SK-N-SH treated with all-trans-retinoic acid at 6 μM for 48 hours (cell line): ENCODE data around the gene ZNF236.

Source experiments
- ESRRG ChIP-seq: fragments of 250-450 bp; sonication (Bioruptor Pico); IDR thresholded peaks from 2 replicates; pipeline ENCODE4 v1.6.1; 2021; ENCODE audit warnings: mild to moderate bottlenecking
- GLIS3 ChIP-seq: fragments of 250-450 bp; sonication (Bioruptor Pico); IDR thresholded peaks from 2 replicates; pipeline ENCODE4 v1.5.0; 2020; ENCODE audit warnings: mild to moderate bottlenecking, moderate library complexity
- TCF4 ChIP-seq: fragments of 250-450 bp; sonication (Bioruptor Pico); IDR thresholded peaks from 2 replicates; pipeline ENCODE4 v1.8.0; 2021; ENCODE audit warnings: mild to moderate bottlenecking, moderate library complexity, borderline replicate concordance
- TOX ChIP-seq: fragments of 250-450 bp; sonication (Bioruptor Pico); IDR thresholded peaks from 2 replicates; pipeline ENCODE4 v1.8.0; 2021; ENCODE audit warnings: mild to moderate bottlenecking, moderate library complexity, borderline replicate concordance
- TSHZ2 ChIP-seq: fragments of 250-450 bp; sonication (Bioruptor Pico); IDR thresholded peaks from 2 replicates; pipeline ENCODE4 v1.5.0; 2020; ENCODE audit warnings: mild to moderate bottlenecking, moderate library complexity

- TF ChIP-seq TSHZ2 (CRISPR knock-in tag) (no peak), TCF4 (no peak), GLIS3 (CRISPR knock-in tag) (no peak), TOX (no peak), ESRRG (CRISPR knock-in tag) (no peak)
Measured at GRCh38 chr18:76882146-76882545, 59.8 kb downstream of the ZNF236 start.
